IMR-90 (cell line): ENCODE measurements around the gene SCNN1B. TPM values are rescaled to one million over a fixed set of nuclear protein-coding genes. Genes with fewer than 3 reads are reported as not detected.

ENCODE experiments used
- ATAC-seq: fragments of 200-7000 bp; cut with Tn5 transposase; 2 replicates; pipeline ENCODE4 v1.9.1; 2020; ENCODE audit warnings: low read depth, mild to moderate bottlenecking, moderate library complexity
- BruUV-seq: library from RNA; stranded (reverse); fragments of 400-500 nt; replicated peaks from 2 replicates; lab custom pipeline; 2021; lab: Mats Ljungman, UMichigan
- CTCF ChIA-PET: fragments of 300-600 bp; formaldehyde crosslinking; extraction: SDS; loops from one replicate; lab custom pipeline; 2021; ENCODE audit warnings: antibody characterized with exemption; lab: Yijun Ruan, JAX
- POLR2A ChIA-PET: fragments of 300-600 bp; sonication (Branson Sonifier 250); formaldehyde crosslinking; loops from one replicate; lab custom pipeline; 2022; ENCODE audit warnings: antibody characterized with exemption; ENCODE audit not compliant: unreplicated experiment; lab: Charles Lee
- DNase-seq: peaks from one replicate; pipeline ENCODE4 v3.0.0; 2013
- H2AFZ ChIP-seq: replicated peaks from 2 replicates; pipeline ENCODE3; 2013; ENCODE audit warnings: low read length, mild to moderate bottlenecking; ENCODE audit not compliant: poor library complexity
- H2AK5ac ChIP-seq: 2 replicates; pipeline ENCODE4 v1.6.1; 2013; ENCODE audit warnings: low read depth, low read length, inconsistent platforms
- H2AK9ac ChIP-seq: replicated peaks from 2 replicates; pipeline ENCODE3; 2013; ENCODE audit warnings: mild to moderate bottlenecking, low read depth, low read length, moderate library complexity; ENCODE audit not compliant: poor library complexity
- H2BK120ac ChIP-seq: 2 replicates; pipeline ENCODE4 v1.6.1; 2013; ENCODE audit warnings: low read depth, low read length, inconsistent platforms
- H2BK15ac ChIP-seq: 3 replicates; pipeline ENCODE4 v1.6.1; 2013; ENCODE audit warnings: low read depth, low read length, inconsistent platforms
- H2BK20ac ChIP-seq: 2 replicates; pipeline ENCODE4 v1.6.1; 2013; ENCODE audit warnings: low read depth, mild to moderate bottlenecking, inconsistent platforms, low read length, moderate library complexity
- H2BK5ac ChIP-seq: 2 replicates; pipeline ENCODE4 v1.6.1; 2013; ENCODE audit warnings: mild to moderate bottlenecking, low read depth, low read length, inconsistent platforms; ENCODE audit not compliant: poor library complexity, severe bottlenecking
- H3K14ac ChIP-seq: replicated peaks from 2 replicates; pipeline ENCODE4 v1.6.1; 2013; ENCODE audit warnings: low read depth, low read length, inconsistent platforms
- H3K18ac ChIP-seq: 2 replicates; pipeline ENCODE4 v1.6.1; 2013; ENCODE audit warnings: low read depth, low read length, control low read depth
- H3K23ac ChIP-seq: 2 replicates; pipeline ENCODE4 v1.6.1; 2013; ENCODE audit warnings: low read depth, low read length, inconsistent platforms
- H3K27ac ChIP-seq: 2 replicates; pipeline ENCODE4 v1.5.1; 2013; ENCODE audit warnings: mild to moderate bottlenecking, control low read depth, low read length; ENCODE audit not compliant: insufficient read depth
- H3K27me3 ChIP-seq: 2 replicates; pipeline ENCODE4 v1.6.1; 2013; ENCODE audit warnings: low read length; ENCODE audit not compliant: control insufficient read depth, insufficient read depth
- H3K36me3 ChIP-seq: 2 replicates; pipeline ENCODE4 v1.6.1; 2013; ENCODE audit warnings: low read length, mixed read lengths; ENCODE audit not compliant: control insufficient read depth, insufficient read depth
- H3K4ac ChIP-seq: 2 replicates; pipeline ENCODE4 v1.6.1; 2013; ENCODE audit warnings: low read depth, low read length, inconsistent platforms
- H3K4me1 ChIP-seq: 2 replicates; pipeline ENCODE4 v1.6.1; 2013; ENCODE audit warnings: low read length, mixed read lengths; ENCODE audit not compliant: control insufficient read depth, insufficient read depth
- H3K4me2 ChIP-seq: 2 replicates; pipeline ENCODE4 v1.6.1; 2013; ENCODE audit warnings: low read depth, mild to moderate bottlenecking, control low read depth, low read length, moderate library complexity
- H3K4me3 ChIP-seq: 2 replicates; pipeline ENCODE4 v1.5.1; 2013; ENCODE audit warnings: low read depth, mild to moderate bottlenecking, control low read depth, low read length, moderate library complexity; ENCODE audit not compliant: insufficient read depth
- H3K56ac ChIP-seq: 2 replicates; pipeline ENCODE4 v1.6.1; 2013; ENCODE audit warnings: low read length, inconsistent platforms; ENCODE audit not compliant: insufficient read depth; ENCODE audit errors: extremely low read depth
- H3K79me1 ChIP-seq, 2 experiments: 2 replicates each; pipeline ENCODE4 v1.6.1; 2013; ENCODE audit warnings: low read length in 2 of 2, inconsistent platforms in 1 of 2, low read depth in 1 of 2
- H3K9ac ChIP-seq: 2 replicates; pipeline ENCODE4 v1.6.1; 2013; ENCODE audit warnings: low read depth, low read length, control low read depth
- H3K9me1 ChIP-seq: 2 replicates; pipeline ENCODE4 v1.6.1; 2013; ENCODE audit warnings: low read length, inconsistent platforms; ENCODE audit not compliant: insufficient read depth
- H3K9me3 ChIP-seq: 2 replicates; pipeline ENCODE4 v1.6.1; 2013; ENCODE audit warnings: low read length; ENCODE audit not compliant: control insufficient read depth, insufficient read depth
- H4K20me1 ChIP-seq: 2 replicates; pipeline ENCODE4 v1.6.1; 2013; ENCODE audit warnings: low read length, inconsistent platforms; ENCODE audit not compliant: insufficient read depth
- H4K5ac ChIP-seq: 2 replicates; pipeline ENCODE4 v1.6.1; 2013; ENCODE audit warnings: mild to moderate bottlenecking, low read depth, low read length, control low read depth
- H4K8ac ChIP-seq, 2 experiments: 2 replicates each; pipeline ENCODE4 v1.6.1; 2013; ENCODE audit warnings: low read depth in 2 of 2, low read length in 2 of 2, control low read depth in 1 of 2, inconsistent platforms in 1 of 2
- H4K91ac ChIP-seq: 2 replicates; pipeline ENCODE4 v1.6.1; 2013; ENCODE audit warnings: low read depth, low read length, inconsistent platforms; ENCODE audit not compliant: insufficient read depth
- BHLHE40 ChIP-seq: fragments of 150-350 bp; IDR thresholded peaks from 2 replicates; pipeline ENCODE4 v1.6.1; 2016; ENCODE audit warnings: mild to moderate bottlenecking, low read depth, low read length
- CHD1 ChIP-seq: IDR thresholded peaks from 2 replicates; pipeline ENCODE4 v1.6.1; 2012; ENCODE audit warnings: low read depth, low read length, improper control_type of control experiment
- MAZ ChIP-seq: IDR thresholded peaks from 2 replicates; pipeline ENCODE4 v1.6.1; 2012; ENCODE audit warnings: low read depth, mild to moderate bottlenecking, low read length, improper control_type of control experiment, moderate library complexity, borderline replicate concordance
- NFE2L2 ChIP-seq: fragments of 150-350 bp; IDR thresholded peaks from 2 replicates; pipeline ENCODE4 v1.6.1; 2016; ENCODE audit warnings: low read depth, mild to moderate bottlenecking, low read length
- RAD21 ChIP-seq: IDR thresholded peaks from 2 replicates; pipeline ENCODE4 v1.6.1; 2012; ENCODE audit warnings: low read length, improper control_type of control experiment
- RCOR1 ChIP-seq: IDR thresholded peaks from 2 replicates; pipeline ENCODE4 v1.6.1; 2012; ENCODE audit warnings: mild to moderate bottlenecking, low read length, improper control_type of control experiment; ENCODE audit not compliant: insufficient replicate concordance
- WGBS, 2 experiments: methylation state at CpG; one replicate each; pipeline versions ENCODE4 v1.1.5 to v1.1.7; 2013; ENCODE audit warnings: missing lambda C conversion rate in 2 of 2; ENCODE audit not compliant: insufficient read length in 1 of 2; ENCODE audit errors: extremely low coverage in 2 of 2; 5-methylcytosine and 5-hydroxymethylcytosine counted together
- dilution Hi-C: fragments of 300-500 bp; cut with HindIII; formaldehyde crosslinking; loops from one replicate; pipeline ENCODE4 v1.14.3; 2018; ENCODE audit warnings: low sequenced_read_pairs; ENCODE audit not compliant: unreplicated experiment
- in situ Hi-C: fragments of 300-500 bp; cut with MboI; formaldehyde crosslinking; loops from 3 replicates; pipeline ENCODE4 v1.14.3; 2019; ENCODE audit warnings: low sequenced_read_pairs, inconsistent platforms, mixed read lengths
- intact Hi-C: fragments of 100-400 bp; cut with micrococcal nuclease; formaldehyde crosslinking; loops from 2 replicates; pipeline ENCODE4 v1.10.0; 2022
- polyA plus RNA-seq, 3 experiments: library from polyadenylated mRNA; depleted of rRNA; stranded (reverse); fragments of >200 nt; gene quantifications; 2 replicates each; pipeline ENCODE4 v1.2.3, GENCODE V29; 2012; ENCODE audit warnings: low replicate concordance in 1 of 3
- total RNA-seq: library from RNA; depleted of rRNA; stranded (reverse); fragments of >200 nt; gene quantifications from 2 replicates; pipeline ENCODE4 v1.2.3, GENCODE V29; 2012
- TF ChIP-seq, protein P1 (sequence below): conservative IDR thresholded peaks from 2 replicates; pipeline ENCODE4 v1.5.1; 2012; ENCODE audit warnings: mild to moderate bottlenecking, low read depth, low read length, improper control_type of control experiment
- TF ChIP-seq, protein P2 (sequence below): fragments of 150-350 bp; IDR thresholded peaks from 2 replicates; pipeline ENCODE4 v1.6.1; 2017; ENCODE audit warnings: mild to moderate bottlenecking, antibody characterized with exemption, low read length, low read depth

Gene SCNN1B
- total and polyA plus RNA-seq, 2 of the 4 experiments (the other 2 are of a cell fraction) = not detected

DNA sequence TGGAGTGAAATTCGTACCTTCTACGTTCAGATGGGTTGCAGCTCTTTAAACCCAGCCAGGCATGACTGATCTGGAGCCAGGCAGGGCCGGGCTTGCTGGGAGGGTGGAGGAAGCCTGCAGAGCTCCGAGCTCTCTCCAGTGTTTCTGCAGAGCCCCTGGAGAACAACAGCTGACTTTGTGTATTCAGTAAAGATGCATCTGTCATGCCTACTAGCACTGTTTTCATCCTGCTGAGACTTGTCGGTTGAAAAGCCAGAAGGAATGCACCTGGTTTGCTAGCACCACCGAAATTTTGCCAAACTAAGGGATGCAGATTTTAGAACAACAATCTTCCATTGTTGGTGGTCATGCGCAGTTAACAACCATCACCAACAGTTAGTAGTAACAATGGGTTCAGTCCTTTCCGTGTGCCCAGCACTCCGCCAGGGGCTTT lies 22.4 kb upstream of the SCNN1B start:
- WGBS, 2 experiments = 0% methylated on average over 4 of the region's 9 CpGs; no CpG with 5 or more reads in 1 of the 2 experiments
- H3K27ac ChIP-seq = no peak overlapping the region
- intact Hi-C loops = no loop called here
- no peak overlapping the region for H4K91ac ChIP-seq
- no peaks in the 10 kb centered on the region for H3K27me3 ChIP-seq
- H2AK9ac ChIP-seq = no peak overlapping the region
- in situ Hi-C loops = no loop called here
- no peaks in the 10 kb centered on the region for H3K4me1 ChIP-seq
- TF ChIP-seq BHLHE40 = no peak
- TF ChIP-seq MAZ = no peak
- TF ChIP-seq, protein P1, sequence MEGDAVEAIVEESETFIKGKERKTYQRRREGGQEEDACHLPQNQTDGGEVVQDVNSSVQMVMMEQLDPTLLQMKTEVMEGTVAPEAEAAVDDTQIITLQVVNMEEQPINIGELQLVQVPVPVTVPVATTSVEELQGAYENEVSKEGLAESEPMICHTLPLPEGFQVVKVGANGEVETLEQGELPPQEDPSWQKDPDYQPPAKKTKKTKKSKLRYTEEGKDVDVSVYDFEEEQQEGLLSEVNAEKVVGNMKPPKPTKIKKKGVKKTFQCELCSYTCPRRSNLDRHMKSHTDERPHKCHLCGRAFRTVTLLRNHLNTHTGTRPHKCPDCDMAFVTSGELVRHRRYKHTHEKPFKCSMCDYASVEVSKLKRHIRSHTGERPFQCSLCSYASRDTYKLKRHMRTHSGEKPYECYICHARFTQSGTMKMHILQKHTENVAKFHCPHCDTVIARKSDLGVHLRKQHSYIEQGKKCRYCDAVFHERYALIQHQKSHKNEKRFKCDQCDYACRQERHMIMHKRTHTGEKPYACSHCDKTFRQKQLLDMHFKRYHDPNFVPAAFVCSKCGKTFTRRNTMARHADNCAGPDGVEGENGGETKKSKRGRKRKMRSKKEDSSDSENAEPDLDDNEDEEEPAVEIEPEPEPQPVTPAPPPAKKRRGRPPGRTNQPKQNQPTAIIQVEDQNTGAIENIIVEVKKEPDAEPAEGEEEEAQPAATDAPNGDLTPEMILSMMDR = no peak
- TF ChIP-seq CHD1 = no peak
- no peak for TF ChIP-seq NFE2L2
- TF ChIP-seq, protein P2, sequence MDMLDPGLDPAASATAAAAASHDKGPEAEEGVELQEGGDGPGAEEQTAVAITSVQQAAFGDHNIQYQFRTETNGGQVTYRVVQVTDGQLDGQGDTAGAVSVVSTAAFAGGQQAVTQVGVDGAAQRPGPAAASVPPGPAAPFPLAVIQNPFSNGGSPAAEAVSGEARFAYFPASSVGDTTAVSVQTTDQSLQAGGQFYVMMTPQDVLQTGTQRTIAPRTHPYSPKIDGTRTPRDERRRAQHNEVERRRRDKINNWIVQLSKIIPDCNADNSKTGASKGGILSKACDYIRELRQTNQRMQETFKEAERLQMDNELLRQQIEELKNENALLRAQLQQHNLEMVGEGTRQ = no peak
- no peak for TF ChIP-seq RAD21
- TF ChIP-seq RCOR1 = no peak
- H2AFZ ChIP-seq = no peak overlapping the region
- H3K4me3 ChIP-seq = no peak overlapping the region
- H3K9ac ChIP-seq = no peak overlapping the region
- no peak overlapping the region for H2BK20ac ChIP-seq
- CTCF ChIA-PET = no interaction called here
- dilution Hi-C loops = no loop called here
- H2AK5ac ChIP-seq = no peak overlapping the region
- POLR2A ChIA-PET = no interaction called here
- no peak overlapping the region for H3K56ac ChIP-seq
- H3K23ac ChIP-seq = no peak overlapping the region
- H4K8ac ChIP-seq = no peak overlapping the region
- H4K20me1 ChIP-seq = no peaks in the 10 kb centered on the region
- DNase-seq (no peak), ATAC-seq (no peak)
- H4K5ac ChIP-seq = no peak overlapping the region
- no peaks in the 10 kb centered on the region for H3K9me1 ChIP-seq
- no peak overlapping the region for H3K4ac ChIP-seq
- BruUV-seq = no TSS peak
- H3K36me3 ChIP-seq = no peaks in the 10 kb centered on the region
- no peak overlapping the region for H3K18ac ChIP-seq
- H2BK15ac ChIP-seq = no peak overlapping the region
- H3K9me3 ChIP-seq = no peaks in the 10 kb centered on the region
- H2BK120ac ChIP-seq = no peak overlapping the region
- no peak overlapping the region for H3K4me2 ChIP-seq
- no peak overlapping the region for H3K14ac ChIP-seq
- no peaks in the 10 kb centered on the region for H3K79me1 ChIP-seq
- no peak overlapping the region for H2BK5ac ChIP-seq
